IPS-20b (cell line): ENCODE measurements around the gene NFS1.

Experiments used
- H3K27ac ChIP-seq: one replicate; pipeline ENCODE4 v1.5.1; 2013; ENCODE audit warnings: low read length
- H3K27me3 ChIP-seq: 2 replicates; pipeline ENCODE4 v1.6.1; 2013; ENCODE audit warnings: mild to moderate bottlenecking, low read length, inconsistent platforms; ENCODE audit not compliant: insufficient read depth
- H3K36me3 ChIP-seq: 2 replicates; pipeline ENCODE4 v1.6.1; 2013; ENCODE audit warnings: low read depth, mild to moderate bottlenecking, inconsistent platforms, low read length, moderate library complexity; ENCODE audit not compliant: insufficient read depth
- H3K4me1 ChIP-seq: 2 replicates; pipeline ENCODE4 v1.6.1; 2013; ENCODE audit warnings: mild to moderate bottlenecking, control low read depth, inconsistent platforms, low read length, moderate library complexity; ENCODE audit not compliant: insufficient read depth
- H3K4me3 ChIP-seq: 2 replicates; pipeline ENCODE4 v1.5.1; 2013; ENCODE audit warnings: mild to moderate bottlenecking, low read length, inconsistent platforms
- H3K9ac ChIP-seq: 2 replicates; pipeline ENCODE4 v1.6.1; 2013; ENCODE audit warnings: low read depth, mild to moderate bottlenecking, inconsistent platforms, low read length, moderate library complexity
- H3K9me3 ChIP-seq: 2 replicates; pipeline ENCODE4 v1.6.1; 2013; ENCODE audit warnings: mild to moderate bottlenecking, low read depth, low read length, inconsistent platforms; ENCODE audit not compliant: insufficient read depth

The NFS1 gene

DNA sequence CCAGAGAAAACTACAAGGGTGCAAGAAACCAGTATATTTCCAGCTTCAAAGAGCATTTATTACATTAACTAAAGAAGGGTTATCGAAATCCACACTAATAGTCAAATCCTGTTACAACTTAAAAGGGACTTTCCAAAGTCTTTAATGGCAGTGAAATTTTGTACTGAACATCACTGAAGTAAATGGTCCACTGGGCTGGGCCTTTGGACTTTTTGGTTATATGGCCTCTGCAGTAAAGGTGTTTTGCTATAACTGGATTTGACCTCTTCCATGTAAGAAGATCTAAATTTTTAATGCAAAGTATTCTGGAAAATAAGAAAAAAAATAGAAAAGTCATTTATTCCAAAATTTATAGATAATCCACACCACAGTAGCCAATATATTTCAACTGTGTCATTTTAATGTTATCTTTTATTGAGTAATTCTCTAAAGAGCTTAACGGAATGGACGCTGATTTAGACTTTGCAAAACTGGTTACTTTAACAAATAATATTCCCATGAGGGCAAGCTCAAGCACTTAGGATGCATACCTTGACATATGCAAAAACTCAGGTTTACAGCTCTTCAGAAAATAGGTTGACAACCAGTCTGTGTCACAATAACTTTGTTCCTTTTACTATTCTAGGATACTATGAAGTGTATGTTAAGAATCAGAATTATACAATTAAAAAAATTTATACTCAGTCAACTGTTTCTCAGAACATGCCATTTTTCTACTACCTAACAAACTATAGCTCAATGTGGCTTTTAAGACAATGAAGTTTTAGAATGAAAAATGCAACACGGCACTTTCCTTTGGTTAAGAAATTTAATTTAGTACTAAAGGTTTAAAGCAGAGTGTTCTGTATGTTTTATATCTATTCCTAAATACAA lies 35.9 kb upstream of the NFS1 start:
- no peak overlapping the region for H3K9ac ChIP-seq
- H3K27ac ChIP-seq: no peak overlapping the region
- no peaks in the 10 kb centered on the region for H3K27me3 ChIP-seq
- peaks cover 99% of the 10 kb centered on the region for H3K36me3 ChIP-seq
- no peaks in the 10 kb centered on the region for H3K9me3 ChIP-seq
- peaks cover 4% of the 10 kb centered on the region; the same call in 1 of the 2 replicates for H3K4me1 ChIP-seq
- no peak overlapping the region for H3K4me3 ChIP-seq

DNA sequence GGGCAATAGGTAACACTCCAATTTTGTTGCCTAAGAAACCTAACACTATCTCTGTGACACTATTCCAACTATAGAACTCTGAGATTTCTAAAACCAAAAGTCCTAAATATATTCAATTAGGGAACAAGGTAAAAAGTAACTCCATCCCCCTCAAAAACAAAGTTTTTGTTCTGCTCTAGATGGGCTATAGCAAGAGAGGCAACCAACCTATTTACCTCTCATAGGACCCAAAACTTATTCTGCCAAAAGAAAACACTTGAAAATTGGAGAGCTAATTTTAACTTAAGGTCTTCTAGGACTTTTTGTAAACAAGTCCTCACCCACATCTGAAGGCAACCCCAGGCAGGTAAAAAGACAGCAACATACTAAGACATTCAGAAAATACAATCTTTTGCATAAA lies 35.2 kb upstream of the NFS1 start:
- no peak overlapping the region for H3K27ac ChIP-seq
- H3K9ac ChIP-seq: no peak overlapping the region
- H3K4me1 ChIP-seq: peaks cover 1% of the 10 kb centered on the region; the same call in 1 of the 2 replicates
- no peaks in the 10 kb centered on the region for H3K9me3 ChIP-seq
- H3K4me3 ChIP-seq: no peak overlapping the region
- no peaks in the 10 kb centered on the region for H3K27me3 ChIP-seq
- peaks cover 99% of the 10 kb centered on the region for H3K36me3 ChIP-seq

DNA sequence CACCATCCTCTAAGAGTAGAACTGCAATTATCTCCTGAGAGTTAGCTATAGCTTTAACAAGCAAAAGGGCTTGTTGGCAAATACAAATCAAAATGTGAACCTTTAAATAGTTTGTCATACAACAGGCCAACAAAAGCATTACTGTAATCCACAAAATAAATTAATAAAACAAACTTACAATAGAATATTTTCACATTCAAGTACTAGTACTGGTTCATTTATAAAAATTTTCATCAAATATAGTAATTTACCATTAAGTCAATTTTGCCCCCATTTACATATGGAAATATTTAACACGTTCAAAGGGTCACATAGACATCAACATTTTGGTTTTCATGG lies 33.5 kb upstream of the NFS1 start:
- no peak overlapping the region for H3K4me3 ChIP-seq
- no peak overlapping the region for H3K9ac ChIP-seq
- no peaks in the 10 kb centered on the region for H3K9me3 ChIP-seq
- H3K27ac ChIP-seq: no peak overlapping the region
- H3K4me1 ChIP-seq: no peaks in the 10 kb centered on the region
- H3K36me3 ChIP-seq: peaks cover 99% of the 10 kb centered on the region
- no peaks in the 10 kb centered on the region for H3K27me3 ChIP-seq

DNA sequence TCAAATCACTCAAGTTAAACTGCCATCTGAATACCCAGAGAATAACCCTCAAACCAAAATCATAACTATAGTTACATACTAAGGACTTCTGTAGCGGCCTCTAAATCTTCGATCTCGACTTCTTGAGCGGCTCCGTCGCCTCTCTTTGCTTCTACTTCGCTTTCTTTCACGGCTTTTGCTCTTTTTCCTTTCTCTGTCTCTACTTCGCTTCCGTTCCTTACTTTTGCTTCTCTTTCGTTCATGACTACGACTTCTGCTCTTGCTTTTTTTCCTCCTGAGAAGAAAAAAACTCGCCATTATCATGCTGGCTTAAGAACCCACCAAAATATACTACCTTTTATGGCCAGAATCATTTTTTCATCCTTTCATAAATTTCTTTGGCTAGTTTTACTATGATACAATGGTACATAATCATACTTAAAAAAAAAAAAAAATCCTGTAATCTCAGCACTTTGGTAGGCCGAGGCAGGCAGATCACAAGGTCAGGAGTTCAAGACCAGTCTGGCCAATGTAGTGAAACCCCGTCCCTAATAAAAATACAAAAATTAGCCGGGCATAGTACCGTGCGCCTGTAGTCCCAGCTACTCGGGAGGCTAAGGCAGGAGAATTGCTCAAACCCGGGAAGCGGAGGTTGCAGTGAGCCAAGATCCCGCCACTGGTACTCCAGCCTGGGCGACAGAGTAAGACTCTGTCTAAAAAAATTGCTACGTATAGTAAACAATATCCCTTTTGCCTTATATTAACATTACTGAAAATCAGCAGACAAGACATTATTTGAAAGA lies 32.9 kb upstream of the NFS1 start:
- H3K27ac ChIP-seq: no peak overlapping the region

DNA sequence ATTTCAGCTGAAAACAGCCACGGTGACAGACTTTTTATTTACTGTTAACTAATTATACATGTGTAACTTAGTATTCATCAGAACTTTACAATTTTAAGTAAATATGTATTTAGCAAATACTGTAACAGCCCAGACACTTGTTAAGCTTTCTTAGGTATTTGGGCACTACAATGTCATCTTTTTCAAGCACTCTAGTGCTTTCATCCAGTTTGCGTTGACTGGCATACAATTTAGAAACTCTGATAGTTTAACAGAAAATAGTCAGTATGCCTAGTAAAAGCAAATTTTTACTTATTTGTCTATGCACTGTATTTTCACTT lies 32.3 kb upstream of the NFS1 start:
- H3K9ac ChIP-seq: no peak overlapping the region
- no peaks in the 10 kb centered on the region for H3K9me3 ChIP-seq
- H3K4me3 ChIP-seq: no peak overlapping the region
- no peaks in the 10 kb centered on the region for H3K27me3 ChIP-seq
- no peak overlapping the region for H3K27ac ChIP-seq
- peaks cover 99% of the 10 kb centered on the region for H3K36me3 ChIP-seq
- H3K4me1 ChIP-seq: no peaks in the 10 kb centered on the region

More for the DNA sequence above, 32.9 kb upstream of the NFS1 start:
- H3K27me3 ChIP-seq: no peaks in the 10 kb centered on the region
- H3K36me3 ChIP-seq: peaks cover 99% of the 10 kb centered on the region
- H3K9me3 ChIP-seq: no peaks in the 10 kb centered on the region
- H3K4me1 ChIP-seq: no peaks in the 10 kb centered on the region
- no peak overlapping the region for H3K4me3 ChIP-seq
- no peak overlapping the region for H3K9ac ChIP-seq

DNA sequence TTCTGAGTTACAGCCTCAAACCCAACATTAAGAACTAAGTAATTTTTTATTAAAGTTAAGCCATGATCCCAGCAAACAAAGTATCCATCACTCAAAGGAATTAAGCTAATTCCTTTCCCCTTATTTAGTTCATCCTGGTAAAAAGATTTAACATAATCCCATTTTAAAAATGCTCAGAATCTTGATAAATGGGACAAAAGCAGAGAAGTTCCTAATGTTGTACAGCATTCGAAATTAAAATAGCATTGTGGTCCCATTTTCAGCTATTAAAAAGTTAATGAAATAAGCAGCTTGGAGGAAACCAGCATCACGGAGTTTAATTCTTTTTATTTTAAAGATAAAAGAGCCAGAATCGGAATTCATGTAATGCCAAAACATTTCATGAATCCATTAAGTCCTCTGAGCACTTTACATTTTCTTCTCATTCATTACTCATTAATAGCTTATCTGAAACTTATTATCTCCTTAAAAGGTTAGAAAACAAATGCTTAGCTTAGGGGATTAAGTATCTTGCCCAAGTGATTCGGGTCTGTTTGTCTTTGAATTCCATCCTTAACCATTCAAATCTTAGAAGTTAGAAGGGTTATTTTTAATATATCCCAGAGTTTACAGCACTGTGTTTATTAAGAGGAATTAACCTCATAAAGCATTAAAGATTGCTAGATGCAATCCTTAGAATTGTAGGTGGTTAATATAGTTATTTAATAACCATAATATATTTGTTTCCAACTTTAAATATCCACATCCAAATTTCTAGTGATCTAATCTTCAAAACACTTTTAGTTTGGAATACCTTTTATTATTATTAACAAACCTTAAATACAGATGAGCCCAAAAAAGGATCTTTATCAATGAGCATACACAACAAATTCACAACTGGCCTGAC lies 31.7 kb upstream of the NFS1 start:
- Histone ChIP-seq H3K4me3 (no peak overlapping the region), H3K36me3 (peaks cover 99% of the 10 kb centered on the region), H3K9ac (no peak overlapping the region)

DNA sequence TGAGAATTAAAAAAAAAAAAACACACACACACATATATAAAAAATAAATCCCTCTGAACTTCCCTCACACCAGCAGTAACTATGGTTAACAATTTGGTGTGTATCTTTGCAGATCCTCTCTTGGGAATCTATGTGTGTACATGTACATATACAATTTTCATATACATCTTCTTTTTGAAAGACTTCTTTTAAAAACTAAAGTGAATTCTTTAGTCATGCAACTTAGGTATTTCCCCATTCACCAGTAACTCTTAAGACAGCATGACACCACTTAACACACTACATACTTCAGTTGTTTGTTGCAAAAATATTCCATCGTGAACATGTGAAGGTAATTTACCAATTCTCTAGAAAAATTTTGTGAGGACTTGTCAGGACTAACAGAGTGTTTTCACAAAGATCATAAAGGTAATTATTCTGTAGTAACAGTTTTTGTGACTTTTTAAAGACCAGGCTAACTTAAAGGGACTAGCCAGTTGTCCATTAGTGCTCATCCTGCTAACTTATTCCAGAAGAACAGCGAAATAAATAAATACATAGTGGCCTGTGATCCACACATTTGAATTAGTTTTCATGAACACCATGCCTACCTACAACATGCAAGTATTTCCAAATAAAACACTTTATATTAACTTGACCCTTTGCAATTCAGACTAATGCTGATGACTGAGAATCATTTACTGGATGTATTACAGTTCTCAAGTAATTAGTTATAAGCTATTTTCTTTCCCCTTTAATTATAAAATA lies 30.9 kb upstream of the NFS1 start:
- Histone ChIP-seq H3K27me3 (no peaks in the 10 kb centered on the region), H3K4me3 (no peak overlapping the region), H3K4me1 (no peaks in the 10 kb centered on the region), H3K9ac (no peak overlapping the region), H3K27ac (no peak overlapping the region), H3K9me3 (no peaks in the 10 kb centered on the region), H3K36me3 (peaks cover 99% of the 10 kb centered on the region)

More for the DNA sequence above, 31.7 kb upstream of the NFS1 start:
- Histone ChIP-seq H3K9me3 (no peaks in the 10 kb centered on the region), H3K4me1 (no peaks in the 10 kb centered on the region), H3K27me3 (no peaks in the 10 kb centered on the region), H3K27ac (no peak overlapping the region)

DNA sequence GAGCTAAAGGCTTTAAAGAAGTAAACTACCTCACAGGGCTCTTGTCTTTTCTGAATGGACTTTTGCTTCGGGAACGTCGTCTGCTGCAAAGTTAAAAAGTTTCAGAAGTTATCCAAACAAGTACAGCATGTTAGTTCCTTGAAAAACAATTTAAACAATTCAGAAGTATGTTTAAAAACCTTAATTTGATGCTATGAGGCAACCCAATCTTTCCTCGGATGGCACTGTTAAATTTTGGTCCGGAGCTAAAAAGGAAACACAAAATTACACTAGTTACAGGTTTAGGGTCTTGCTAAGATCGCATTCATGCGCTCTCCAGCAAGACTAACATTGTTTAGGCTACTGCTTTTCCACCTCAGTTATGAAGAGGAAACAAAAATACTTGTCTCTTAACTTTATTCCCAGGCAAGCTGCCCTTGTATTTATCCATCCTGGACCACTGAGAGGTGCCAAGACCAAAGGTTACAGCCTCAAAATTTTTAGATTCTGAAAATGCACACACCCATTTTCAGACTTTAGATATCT lies 30.2 kb upstream of the NFS1 start:
- Histone ChIP-seq H3K27me3 (no peaks in the 10 kb centered on the region), H3K27ac (no peak overlapping the region), H3K9ac (no peak overlapping the region), H3K9me3 (no peaks in the 10 kb centered on the region), H3K36me3 (peaks cover 99% of the 10 kb centered on the region), H3K4me1 (no peaks in the 10 kb centered on the region), H3K4me3 (no peak overlapping the region)

DNA sequence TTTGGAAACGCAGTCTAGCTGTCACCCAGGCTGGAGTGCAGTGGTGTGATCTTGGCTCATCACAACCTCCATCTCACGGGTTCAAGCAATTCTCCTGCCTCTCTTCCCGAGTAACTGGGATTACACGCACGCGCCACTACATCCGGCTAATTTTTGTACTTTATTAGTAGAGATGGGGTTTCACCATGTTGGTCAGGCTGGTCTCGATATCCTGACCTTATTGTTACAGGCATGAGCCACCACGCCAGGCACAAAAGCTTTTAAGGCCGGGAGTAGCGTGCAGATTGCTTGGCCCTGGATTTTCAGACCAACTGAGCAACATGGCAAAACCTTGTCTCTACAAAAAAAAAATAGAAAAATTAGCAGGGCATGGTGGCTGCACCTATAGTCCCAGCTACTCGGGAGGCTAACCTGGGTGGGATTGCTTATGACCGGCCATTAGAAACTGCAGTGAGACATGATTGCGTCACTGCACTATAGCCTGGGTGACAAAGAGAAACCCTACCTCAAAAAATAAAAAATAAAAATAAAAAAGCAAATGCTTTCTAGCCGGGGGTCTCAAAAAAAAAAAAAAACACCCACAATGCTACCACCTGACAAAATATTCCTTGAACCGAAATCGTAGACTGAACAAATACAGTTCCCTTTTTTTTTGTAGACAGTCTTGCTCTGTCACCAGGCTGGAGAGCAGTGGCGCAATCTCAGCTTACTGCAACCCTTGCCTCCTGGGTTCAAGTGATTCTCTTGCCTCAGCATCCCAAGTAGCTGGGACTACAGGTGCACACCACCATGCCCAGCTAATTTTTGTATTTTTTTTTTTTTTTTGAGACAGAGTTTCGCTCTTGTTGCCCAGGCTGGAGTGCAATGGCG lies 27.9 kb upstream of the NFS1 start:
- H3K27ac ChIP-seq: no peak overlapping the region
- H3K36me3 ChIP-seq: peaks cover 99% of the 10 kb centered on the region
- H3K4me3 ChIP-seq: no peak overlapping the region
- H3K4me1 ChIP-seq: no peaks in the 10 kb centered on the region
- H3K9me3 ChIP-seq: no peaks in the 10 kb centered on the region
- no peaks in the 10 kb centered on the region for H3K27me3 ChIP-seq
- no peak overlapping the region for H3K9ac ChIP-seq
